Endodermal cell (in vitro differentiated cells): ENCODE data around the gene IMMP2L. TPM values are rescaled to one million over a fixed set of nuclear protein-coding genes. Genes with fewer than 3 reads are reported as not detected.

Experiments used
- DNase-seq: peaks from one replicate; pipeline ENCODE4 v3.0.0-alpha.2; 2017
- H3K27ac ChIP-seq: 2 replicates; pipeline ENCODE4 v1.5.1; 2013; ENCODE audit warnings: mild to moderate bottlenecking, low read depth, low read length, moderate library complexity
- H3K27me3 ChIP-seq: 2 replicates; pipeline ENCODE4 v1.6.1; 2013; ENCODE audit warnings: mild to moderate bottlenecking, low read length, moderate library complexity; ENCODE audit not compliant: insufficient read depth, control insufficient read depth, poor library complexity, severe bottlenecking
- H3K36me3 ChIP-seq: 2 replicates; pipeline ENCODE4 v1.7.0; 2013; ENCODE audit warnings: mild to moderate bottlenecking, low read length, moderate library complexity; ENCODE audit not compliant: control insufficient read depth, insufficient read depth
- H3K4me1 ChIP-seq: one replicate; pipeline ENCODE4 v1.7.0; 2013; ENCODE audit warnings: low read length; ENCODE audit not compliant: control insufficient read depth, insufficient read depth
- H3K4me3 ChIP-seq: 2 replicates; pipeline ENCODE4 v1.5.1; 2013; ENCODE audit warnings: mild to moderate bottlenecking, low read length, moderate library complexity
- H3K9ac ChIP-seq: 2 replicates; pipeline ENCODE4 v1.6.1; 2013; ENCODE audit warnings: mild to moderate bottlenecking, low read length, moderate library complexity; ENCODE audit not compliant: poor library complexity, severe bottlenecking; ENCODE audit errors: extremely low read depth
- H3K9me3 ChIP-seq: 2 replicates; pipeline ENCODE4 v1.6.1; 2013; ENCODE audit warnings: mild to moderate bottlenecking, low read length, moderate library complexity; ENCODE audit not compliant: control insufficient read depth
- H3K27ac Mint-ChIP-seq: 2 replicates; pipeline ENCODE4 v1.8.0; 2020; ENCODE audit warnings: mixed read lengths
- H3K27me3 Mint-ChIP-seq: 2 replicates; pipeline ENCODE4 v1.8.0; 2021; ENCODE audit warnings: mild to moderate bottlenecking, mixed read lengths; ENCODE audit not compliant: insufficient read depth
- H3K36me3 Mint-ChIP-seq: 2 replicates; pipeline ENCODE4 v1.8.0; 2020; ENCODE audit warnings: low read depth, mixed read lengths
- H3K4me1 Mint-ChIP-seq: 2 replicates; pipeline ENCODE4 v1.8.0; 2020; ENCODE audit warnings: mixed read lengths
- H3K4me3 Mint-ChIP-seq: 2 replicates; pipeline ENCODE4 v1.8.0; 2020; ENCODE audit warnings: mild to moderate bottlenecking, moderate library complexity, mixed read lengths
- H3K9me3 Mint-ChIP-seq: 2 replicates; pipeline ENCODE4 v1.8.0; 2020; ENCODE audit warnings: mild to moderate bottlenecking, mixed read lengths
- CTCF ChIP-seq: fragments of 200-600 bp; sonication (generic); conservative IDR thresholded peaks from 2 replicates; pipeline ENCODE4 v1.5.0; 2021; ENCODE audit warnings: antibody characterized with exemption, mild to moderate bottlenecking
- WGBS, 2 experiments: methylation state at CpG; one replicate each; pipeline versions ENCODE4 v1.1.5 to v1.1.7; 2013; ENCODE audit warnings: missing lambda C conversion rate in 2 of 2, mixed read lengths in 1 of 2; ENCODE audit not compliant: insufficient coverage in 1 of 2, insufficient read length in 1 of 2; 5-methylcytosine and 5-hydroxymethylcytosine counted together
- total RNA-seq, 2 donors: library from RNA; stranded (reverse); fragmentation: NEBNext Ultra II Directional in 1 of 2; extraction: Animal tissue kit (Norgen Biotek cat#: 25700) in 1 of 2; gene quantifications; 2 replicates in 1 of 2; 3 replicates in 1 of 2; pipeline ENCODE4 v1.2.1, GENCODE V29; 2021

IMMP2L gene
- total RNA-seq, 2 donors from 2014 or later, result 17.7 to 19.4 TPM

GRCh38 chr7:111400088-111400487 lies 162.2 kb downstream of the IMMP2L start:
- H3K9ac ChIP-seq, result no peak overlapping the region
- H3K4me3 Mint-ChIP-seq, result no peak overlapping the region
- no peak overlapping the region for H3K27ac Mint-ChIP-seq
- H3K9me3 Mint-ChIP-seq, result no peaks in the 10 kb centered on the region
- no peak overlapping the region for H3K27ac ChIP-seq
- 71 to 92% methylated on average over 1 to 2 of the region's 2 CpGs for WGBS, 2 experiments
- no peaks in the 10 kb centered on the region for H3K36me3 ChIP-seq
- no peak overlapping the region for H3K4me3 ChIP-seq
- no peaks in the 10 kb centered on the region for H3K27me3 ChIP-seq
- TF ChIP-seq CTCF, result no peak
- no peak for DNase-seq
- H3K27me3 Mint-ChIP-seq, result no peaks in the 10 kb centered on the region
- no peaks in the 10 kb centered on the region for H3K4me1 ChIP-seq
- no peaks in the 10 kb centered on the region for H3K9me3 ChIP-seq
- H3K36me3 Mint-ChIP-seq, result no peaks in the 10 kb centered on the region
- H3K4me1 Mint-ChIP-seq, result no peaks in the 10 kb centered on the region

- no peaks in the 10 kb centered on the region for H3K9me3 ChIP-seq
- no peak for TF ChIP-seq CTCF
- H3K27ac Mint-ChIP-seq, result no peak overlapping the region
- H3K4me1 Mint-ChIP-seq, result peaks cover 13% of the 10 kb centered on the region
- H3K36me3 Mint-ChIP-seq, result no peaks in the 10 kb centered on the region
- no peak overlapping the region for H3K4me3 ChIP-seq
- H3K36me3 ChIP-seq, result no peaks in the 10 kb centered on the region
- 90 to 100% methylated on average over 3 to 4 of the region's 4 CpGs for WGBS, 2 experiments
- H3K4me3 Mint-ChIP-seq, result no peak overlapping the region
- H3K27me3 ChIP-seq, result no peaks in the 10 kb centered on the region
- no peaks in the 10 kb centered on the region for H3K4me1 ChIP-seq
- no peaks in the 10 kb centered on the region for H3K27me3 Mint-ChIP-seq
- H3K9ac ChIP-seq, result no peak overlapping the region
- H3K27ac ChIP-seq, result no peak overlapping the region
- no peaks in the 10 kb centered on the region for H3K9me3 Mint-ChIP-seq
- DNase-seq, result no peak
These were observed 167.4 kb downstream of the IMMP2L start for GRCh38 chr7:111394891-111395290.

- no peak for DNase-seq
- H3K36me3 Mint-ChIP-seq, result no peaks in the 10 kb centered on the region
- H3K27me3 Mint-ChIP-seq, result no peaks in the 10 kb centered on the region
- no peaks in the 10 kb centered on the region for H3K9me3 ChIP-seq
- no peak for TF ChIP-seq CTCF
- H3K9ac ChIP-seq, result no peak overlapping the region
- peak overlapping the region; percentile 71 for H3K27ac ChIP-seq
- H3K4me1 ChIP-seq, result no peaks in the 10 kb centered on the region
- H3K27ac Mint-ChIP-seq, result no peak overlapping the region
- H3K4me3 Mint-ChIP-seq, result no peak overlapping the region
- WGBS, 2 experiments, result 82% methylated on average over 3 of the region's 3 CpGs; no CpG with 5 or more reads in 1 of the 2 experiments
- peaks cover 13% of the 10 kb centered on the region for H3K4me1 Mint-ChIP-seq
- no peaks in the 10 kb centered on the region for H3K36me3 ChIP-seq
- no peaks in the 10 kb centered on the region for H3K27me3 ChIP-seq
- no peak overlapping the region for H3K4me3 ChIP-seq
- no peaks in the 10 kb centered on the region for H3K9me3 Mint-ChIP-seq
These were observed 169.1 kb downstream of the IMMP2L start for GRCh38 chr7:111393011-111393754.
